ENCODE results near the gene FOXP1.
A peak's percentile ranks its signal among the peaks of the same experiment; 100 is the strongest.

Gene FOXP1

GRCh38 chr3:71077070-71077469 is 506.5 kb downstream of the FOXP1 start:
- no peak for DNase-seq (ENCODE audit: low spot score)

- DNase-seq (ENCODE audit: low spot score), result no peak
These were observed 507.0 kb downstream of the FOXP1 start for GRCh38 chr3:71076361-71077002.

GRCh38 chr3:71075494-71075893 is 508.0 kb downstream of the FOXP1 start:
- no peak for DNase-seq (ENCODE audit: low spot score)

- no peak for DNase-seq (ENCODE audit: low spot score)
These were observed 509.1 kb downstream of the FOXP1 start for GRCh38 chr3:71074423-71074822.

- DNase-seq (ENCODE audit: low spot score), result no peak
These were observed 510.5 kb downstream of the FOXP1 start for GRCh38 chr3:71072986-71073385.

GRCh38 chr3:71072287-71072686 is 511.2 kb downstream of the FOXP1 start:
- DNase-seq (ENCODE audit: low spot score), result no peak

GRCh38 chr3:71070497-71071463 is 512.7 kb downstream of the FOXP1 start:
- no peak for DNase-seq (ENCODE audit: low spot score)

GRCh38 chr3:71069797-71070196 is 513.7 kb downstream of the FOXP1 start:
- DNase-seq (ENCODE audit: low spot score), result peak; percentile 78

- DNase-seq (ENCODE audit: low spot score), result no peak
These were observed 515.4 kb downstream of the FOXP1 start for GRCh38 chr3:71067977-71068654.

GRCh38 chr3:71066849-71067261 is 516.7 kb downstream of the FOXP1 start:
- peak; percentile 60 for DNase-seq (ENCODE audit: low spot score)

- DNase-seq (ENCODE audit: low spot score), result peak; percentile 58
These were observed 517.2 kb downstream of the FOXP1 start for GRCh38 chr3:71066356-71066755.

- no peak for DNase-seq (ENCODE audit: low spot score)
These were observed 517.8 kb downstream of the FOXP1 start for GRCh38 chr3:71065764-71066013.

GRCh38 chr3:71064956-71065763 is 518.4 kb downstream of the FOXP1 start:
- peak; percentile 63 for DNase-seq (ENCODE audit: low spot score)

GRCh38 chr3:71064291-71064955 is 519.1 kb downstream of the FOXP1 start:
- peak; percentile 66 for DNase-seq (ENCODE audit: low spot score)

- peak; percentile 42 for DNase-seq (ENCODE audit: low spot score)
These were observed 519.7 kb downstream of the FOXP1 start for GRCh38 chr3:71063773-71064290.

GRCh38 chr3:71062952-71063772 is 520.4 kb downstream of the FOXP1 start:
- peak; percentile 53 for DNase-seq (ENCODE audit: low spot score)

- DNase-seq (ENCODE audit: low spot score), result no peak
These were observed 521.2 kb downstream of the FOXP1 start for GRCh38 chr3:71062037-71062932.

GRCh38 chr3:71061581-71061980 is 521.9 kb downstream of the FOXP1 start:
- DNase-seq (ENCODE audit: low spot score), result no peak

- no peak for DNase-seq (ENCODE audit: low spot score)
These were observed 522.5 kb downstream of the FOXP1 start for GRCh38 chr3:71061037-71061436.

Measured in CD4-positive, alpha-beta T cell treated with Interleukin-15 for 4 hours (primary cell).